CD4-positive, alpha-beta T cell (primary cell): ENCODE data around the gene MYZAP. TPM values are rescaled to one million over a fixed set of nuclear protein-coding genes. Genes with fewer than 3 reads are reported as not detected.

ENCODE experiments used
- ATAC-seq: fragments of 200-7000 bp; cut with Tn5 transposase; one replicate; pipeline ENCODE4 v1.10.0; 2022; ENCODE audit warnings: mild to moderate bottlenecking; ENCODE audit not compliant: poor library complexity
- CTCF ChIA-PET: fragments of 350-600 bp; sonication (Branson Sonifier 250); formaldehyde crosslinking; loops from one replicate; lab custom pipeline; 2021; ENCODE audit warnings: antibody characterized with exemption, inconsistent platforms; lab: Charles Lee
- POLR2A ChIA-PET: fragments of 350-600 bp; sonication (Branson Sonifier 250); formaldehyde crosslinking; loops from one replicate; lab custom pipeline; 2021; ENCODE audit warnings: antibody characterized with exemption, inconsistent platforms; lab: Charles Lee
- DNase-seq, 14 experiments: peaks; one replicate each; pipeline ENCODE4 v3.0.0-alpha.2; 2013 to 2020; ENCODE audit warnings: mixed read lengths in 2 of 14
- H3K27ac ChIP-seq, 2 donors: one replicate each; pipeline versions ENCODE4 v1.5.1 to v1.7.0; 2013; ENCODE audit warnings: low read length in 2 of 2, low read depth in 1 of 2, mild to moderate bottlenecking in 1 of 2
- H3K27me3 ChIP-seq, 2 experiments: 1 replicate in 1 of 2; 2 replicates in 1 of 2; pipeline versions ENCODE4 v1.6.1 to v1.7.0; 2013; ENCODE audit warnings: low read length in 2 of 2, control low read depth in 1 of 2, mild to moderate bottlenecking in 1 of 2, moderate library complexity in 1 of 2; ENCODE audit not compliant: insufficient read depth in 2 of 2, control insufficient read depth in 1 of 2
- H3K36me3 ChIP-seq: one replicate; pipeline ENCODE4 v1.6.1; 2013; ENCODE audit warnings: low read length, control low read depth; ENCODE audit not compliant: insufficient read depth
- H3K4me1 ChIP-seq: one replicate; pipeline ENCODE4 v1.6.1; 2013; ENCODE audit warnings: low read length, control low read depth; ENCODE audit not compliant: insufficient read depth
- H3K4me3 ChIP-seq: one replicate; pipeline ENCODE4 v1.5.1; 2013; ENCODE audit warnings: mild to moderate bottlenecking, low read length, moderate library complexity
- H3K9me3 ChIP-seq, 2 experiments: 1 replicate in 1 of 2; 2 replicates in 1 of 2; pipeline versions ENCODE4 v1.6.1 to v1.7.0; 2013; ENCODE audit warnings: low read length in 2 of 2, mild to moderate bottlenecking in 2 of 2, control low read depth in 1 of 2, moderate library complexity in 1 of 2; ENCODE audit not compliant: control insufficient read depth in 1 of 2, insufficient read depth in 1 of 2
- H3K27ac Mint-ChIP-seq: one replicate; pipeline ENCODE4 v1.8.0; 2020; ENCODE audit warnings: mixed read lengths
- H3K27me3 Mint-ChIP-seq: one replicate; pipeline ENCODE4 v1.8.0; 2021; ENCODE audit warnings: mixed read lengths
- H3K36me3 Mint-ChIP-seq: one replicate; pipeline ENCODE4 v1.8.0; 2021; ENCODE audit warnings: low read depth, mixed read lengths
- H3K4me1 Mint-ChIP-seq: one replicate; pipeline ENCODE4 v1.8.0; 2021; ENCODE audit warnings: low read depth, mixed read lengths
- H3K4me3 Mint-ChIP-seq: one replicate; pipeline ENCODE4 v1.8.0; 2020; ENCODE audit warnings: mild to moderate bottlenecking, mixed read lengths
- H3K9me3 Mint-ChIP-seq: one replicate; pipeline ENCODE4 v1.8.0; 2020; ENCODE audit warnings: mixed read lengths
- intact Hi-C, 2 experiments: fragments of 100-400 bp; cut with DNase I in 1 of 2; cut with micrococcal nuclease in 1 of 2; formaldehyde crosslinking; loops; one replicate each; pipeline versions ENCODE4 v1.15.1 to v1.9.0; 2023 to 2025; cut with DNase I, micrococcal nuclease
- total RNA-seq, 174 experiments: library from RNA in 2 of 174; stranded (reverse) in 2 of 174; gene quantifications; one replicate each; pipeline ENCODE4 v1.2.3 and lab custom pipeline; 2021 to 2026
- TF ChIP-seq, protein P1 (sequence below): fragments of 200-600 bp; IDR thresholded peaks from one replicate; pipeline ENCODE4 v1.8.0; 2022; ENCODE audit warnings: antibody characterized with exemption, mild to moderate bottlenecking

Gene MYZAP
- total RNA-seq, 2 experiments from 2014 or later: 0.66 to 1.1 TPM

GRCh38 chr15:57609805-57610529 is 18.3 kb downstream of the MYZAP start:
- no peaks in the 10 kb centered on the region for H3K36me3 ChIP-seq
- H3K9me3 Mint-ChIP-seq: no peaks in the 10 kb centered on the region
- no peaks in the 10 kb centered on the region for H3K27me3 ChIP-seq
- H3K4me1 ChIP-seq: no peaks in the 10 kb centered on the region
- no peak overlapping the region for H3K4me3 Mint-ChIP-seq
- H3K27ac ChIP-seq: no peak overlapping the region
- no peak overlapping the region for H3K4me3 ChIP-seq
- H3K9me3 ChIP-seq: no peaks in the 10 kb centered on the region
- no peak for DNase-seq
- no peak for ATAC-seq
- CTCF ChIA-PET: no interaction called here
- TF ChIP-seq, protein P1, sequence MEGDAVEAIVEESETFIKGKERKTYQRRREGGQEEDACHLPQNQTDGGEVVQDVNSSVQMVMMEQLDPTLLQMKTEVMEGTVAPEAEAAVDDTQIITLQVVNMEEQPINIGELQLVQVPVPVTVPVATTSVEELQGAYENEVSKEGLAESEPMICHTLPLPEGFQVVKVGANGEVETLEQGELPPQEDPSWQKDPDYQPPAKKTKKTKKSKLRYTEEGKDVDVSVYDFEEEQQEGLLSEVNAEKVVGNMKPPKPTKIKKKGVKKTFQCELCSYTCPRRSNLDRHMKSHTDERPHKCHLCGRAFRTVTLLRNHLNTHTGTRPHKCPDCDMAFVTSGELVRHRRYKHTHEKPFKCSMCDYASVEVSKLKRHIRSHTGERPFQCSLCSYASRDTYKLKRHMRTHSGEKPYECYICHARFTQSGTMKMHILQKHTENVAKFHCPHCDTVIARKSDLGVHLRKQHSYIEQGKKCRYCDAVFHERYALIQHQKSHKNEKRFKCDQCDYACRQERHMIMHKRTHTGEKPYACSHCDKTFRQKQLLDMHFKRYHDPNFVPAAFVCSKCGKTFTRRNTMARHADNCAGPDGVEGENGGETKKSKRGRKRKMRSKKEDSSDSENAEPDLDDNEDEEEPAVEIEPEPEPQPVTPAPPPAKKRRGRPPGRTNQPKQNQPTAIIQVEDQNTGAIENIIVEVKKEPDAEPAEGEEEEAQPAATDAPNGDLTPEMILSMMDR: no peak
- H3K4me1 Mint-ChIP-seq: no peaks in the 10 kb centered on the region
- POLR2A ChIA-PET: no interaction called here
- intact Hi-C loops: no loop called here
- H3K36me3 Mint-ChIP-seq: no peaks in the 10 kb centered on the region
- peaks cover under 1% of the 10 kb centered on the region for H3K27me3 Mint-ChIP-seq
- H3K27ac Mint-ChIP-seq: no peak overlapping the region

DNA sequence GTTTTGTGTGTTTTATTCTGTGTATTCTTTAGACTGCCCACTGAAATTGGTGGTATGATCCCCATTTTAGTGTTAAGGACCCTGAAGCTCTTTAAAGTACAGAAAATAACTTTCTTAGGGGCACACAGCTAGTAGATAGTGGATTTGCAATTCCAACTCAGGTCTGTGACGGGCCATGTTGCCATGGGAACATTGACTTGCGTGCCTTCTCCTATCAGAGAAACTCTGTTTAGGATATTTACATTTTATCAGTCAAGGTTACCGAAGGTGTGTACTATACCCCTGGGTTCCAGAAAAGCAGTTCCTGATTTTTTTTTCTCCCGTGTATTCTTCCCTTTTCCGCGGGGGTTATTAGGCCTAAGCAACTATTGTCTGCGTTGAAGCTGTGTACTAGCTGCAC is 19.4 kb downstream of the MYZAP start:
- CTCF ChIA-PET: no interaction called here
- H3K27ac Mint-ChIP-seq: no peak overlapping the region

GRCh38 chr15:57611938-57612337 is 20.2 kb downstream of the MYZAP start:
- H3K27me3 ChIP-seq: no peaks in the 10 kb centered on the region
- CTCF ChIA-PET: interaction anchor here (1.0 kb wide), 1 partner anchor 52 kb away, joined by 3 read pairs; no protein-coding TSS in a partner anchor
- intact Hi-C loops: loop anchor here in 1 of 2 experiments (2.0 kb wide), 1 partner anchor 51 kb away; no protein-coding TSS in a partner anchor
- Mint-ChIP-seq H3K36me3 (no peaks in the 10 kb centered on the region), H3K27ac (no peak overlapping the region), H3K4me1 (no peaks in the 10 kb centered on the region), H3K4me3 (no peak overlapping the region), H3K27me3 (no peaks in the 10 kb centered on the region), H3K9me3 (no peaks in the 10 kb centered on the region)
- H3K4me1 ChIP-seq: no peaks in the 10 kb centered on the region
- DNase-seq (peak in 2 of 14 experiments; percentile 10), ATAC-seq (no peak)
- no peak overlapping the region for H3K27ac ChIP-seq
- no peak overlapping the region for H3K4me3 ChIP-seq
- no peaks in the 10 kb centered on the region for H3K9me3 ChIP-seq
- POLR2A ChIA-PET: no interaction called here
- TF ChIP-seq, protein P1: no peak
- no peaks in the 10 kb centered on the region for H3K36me3 ChIP-seq

More for the DNA sequence above, 19.4 kb downstream of the MYZAP start:
- Histone ChIP-seq H3K4me3 (no peak overlapping the region), H3K27ac (no peak overlapping the region), H3K27me3 (no peaks in the 10 kb centered on the region), H3K9me3 (no peaks in the 10 kb centered on the region), H3K36me3 (no peaks in the 10 kb centered on the region), H3K4me1 (no peaks in the 10 kb centered on the region)
- H3K27me3 Mint-ChIP-seq: no peaks in the 10 kb centered on the region
- H3K36me3 Mint-ChIP-seq: no peaks in the 10 kb centered on the region
- intact Hi-C loops: no loop called here
- H3K4me1 Mint-ChIP-seq: no peaks in the 10 kb centered on the region
- H3K9me3 Mint-ChIP-seq: no peaks in the 10 kb centered on the region
- ATAC-seq: no peak
- no peak for DNase-seq
- no peak overlapping the region for H3K4me3 Mint-ChIP-seq
- TF ChIP-seq, protein P1: no peak
- POLR2A ChIA-PET: no interaction called here
